Measurements from ENCODE around the gene NFXL1.
"Not testable (repeated sequence)": the region's sequence is repeated elsewhere in the genome, so short reads cannot be mapped to it uniquely, and the experiment has no call there.

NFXL1 gene

DNA sequence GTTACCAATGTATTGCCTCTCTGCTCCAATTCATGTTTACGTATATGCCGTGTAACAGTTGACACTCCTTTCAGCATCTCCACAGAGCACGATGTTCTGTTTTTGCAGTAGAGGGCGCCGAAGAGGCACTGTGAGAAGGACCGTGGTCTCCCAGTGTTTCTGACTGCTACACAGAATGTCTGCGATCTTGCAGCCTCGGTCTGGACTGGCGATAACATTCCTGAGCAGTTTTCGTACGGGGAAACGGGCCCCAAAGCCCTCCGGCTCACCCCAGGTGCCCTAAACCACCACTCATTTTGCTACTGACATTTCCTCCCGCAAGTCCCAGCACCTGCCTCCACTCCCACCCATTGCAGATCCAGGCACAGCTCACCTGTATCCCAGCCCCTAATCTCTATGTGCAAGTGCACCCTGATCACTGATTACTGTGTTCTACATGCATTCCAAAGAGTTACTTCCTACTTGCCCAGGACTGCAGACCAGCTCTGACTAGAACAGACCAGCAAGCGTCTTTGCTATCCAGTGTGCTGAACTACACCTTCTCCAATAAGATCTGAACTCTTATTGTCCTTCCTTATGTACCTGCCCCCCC, 12.4 kb upstream of the NFXL1 start:
- no peaks in the 10 kb centered on the region for H3K36me3 ChIP-seq (ENCODE audit: insufficient read depth, low read length)
- H3K27me3 ChIP-seq (ENCODE audit: control insufficient read depth, insufficient read depth, low read length), result no peaks in the 10 kb centered on the region
- H3K4me2 ChIP-seq (ENCODE audit: low read length), result peak overlapping the region; percentile 76
- H3K9me3 ChIP-seq (replicated peaks; ENCODE audit: low read length), result no peaks in the 10 kb centered on the region
- peaks cover 14% of the 10 kb centered on the region for H3K4me1 ChIP-seq (ENCODE audit: control insufficient read depth, insufficient read depth, low read length)
- H3K9ac ChIP-seq (ENCODE audit: low read depth, low read length), result no peak overlapping the region
- H3K4me3 ChIP-seq (ENCODE audit: low read length), result peak overlapping the region; percentile 40

DNA sequence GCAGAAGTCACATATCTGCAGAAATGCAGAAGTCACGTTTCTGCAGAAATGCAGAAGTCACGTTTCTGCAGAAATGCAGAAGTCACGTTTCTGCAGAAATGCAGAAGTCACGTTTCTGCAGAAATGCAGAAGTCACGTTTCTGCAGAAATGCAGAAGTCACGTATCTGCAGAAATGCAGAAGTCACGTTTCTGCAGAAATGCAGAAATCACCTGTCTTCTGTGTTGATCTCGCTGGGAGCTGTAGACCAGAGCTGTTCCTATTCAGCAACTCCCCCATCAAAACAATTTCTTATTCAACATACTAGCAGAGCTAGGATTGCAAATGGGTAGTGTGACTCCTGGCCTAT, 8.9 kb upstream of the NFXL1 start:
- H3K4me3 ChIP-seq (ENCODE audit: low read length); H3K4me2 ChIP-seq (ENCODE audit: low read length); H3K36me3 ChIP-seq (ENCODE audit: insufficient read depth, low read length); H3K9me3 ChIP-seq (replicated peaks; ENCODE audit: low read length); H3K9ac ChIP-seq (ENCODE audit: low read depth, low read length); H3K27me3 ChIP-seq (ENCODE audit: control insufficient read depth, insufficient read depth, low read length); H3K4me1 ChIP-seq (ENCODE audit: control insufficient read depth, insufficient read depth, low read length): not testable (repeated sequence)

- not testable (repeated sequence) for H3K36me3 ChIP-seq (ENCODE audit: insufficient read depth, low read length); H3K4me2 ChIP-seq (ENCODE audit: low read length); H3K9ac ChIP-seq (ENCODE audit: low read depth, low read length); H3K27me3 ChIP-seq (ENCODE audit: control insufficient read depth, insufficient read depth, low read length); H3K4me3 ChIP-seq (ENCODE audit: low read length); H3K4me1 ChIP-seq (ENCODE audit: control insufficient read depth, insufficient read depth, low read length); H3K9me3 ChIP-seq (replicated peaks; ENCODE audit: low read length)
These were observed 8.3 kb upstream of the NFXL1 start for GRCh38 chr4:47922436-47923260.

- not testable (repeated sequence) for H3K4me3 ChIP-seq (ENCODE audit: low read length); H3K27me3 ChIP-seq (ENCODE audit: control insufficient read depth, insufficient read depth, low read length); H3K4me1 ChIP-seq (ENCODE audit: control insufficient read depth, insufficient read depth, low read length); H3K4me2 ChIP-seq (ENCODE audit: low read length); H3K9me3 ChIP-seq (replicated peaks; ENCODE audit: low read length); H3K36me3 ChIP-seq (ENCODE audit: insufficient read depth, low read length); H3K9ac ChIP-seq (ENCODE audit: low read depth, low read length)
These were observed 2.8 kb upstream of the NFXL1 start for GRCh38 chr4:47917163-47917562.

DNA sequence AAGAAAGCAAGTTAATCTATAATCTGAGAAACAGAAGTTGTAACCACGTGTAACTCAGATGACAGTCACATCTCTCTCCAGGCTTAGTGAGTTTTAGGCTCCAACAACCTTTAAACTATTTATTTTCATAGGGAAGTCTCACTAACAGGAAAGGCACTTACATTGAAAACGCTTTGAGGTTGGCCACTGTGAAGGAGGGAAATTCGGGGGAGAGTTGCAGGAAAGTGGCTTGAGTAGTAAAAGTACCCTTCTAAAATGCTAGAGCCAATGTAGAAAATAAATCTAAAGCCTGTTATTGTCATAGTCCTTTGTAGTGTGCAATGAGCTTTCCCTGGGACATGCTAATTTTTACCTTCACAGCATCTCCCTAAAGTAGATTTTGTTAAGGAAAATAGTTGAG, 995 bp upstream of the NFXL1 start:
- no peaks in the 10 kb centered on the region for H3K27me3 ChIP-seq (ENCODE audit: control insufficient read depth, insufficient read depth, low read length)
- H3K9me3 ChIP-seq (replicated peaks; ENCODE audit: low read length), result no peaks in the 10 kb centered on the region
- no peak overlapping the region for H3K9ac ChIP-seq (ENCODE audit: low read depth, low read length)
- H3K36me3 ChIP-seq (ENCODE audit: insufficient read depth, low read length), result peaks cover 9% of the 10 kb centered on the region
- peak overlapping the region; percentile 74 for H3K4me3 ChIP-seq (ENCODE audit: low read length)
- H3K4me1 ChIP-seq (ENCODE audit: control insufficient read depth, insufficient read depth, low read length), result no peaks in the 10 kb centered on the region
- H3K4me2 ChIP-seq (ENCODE audit: low read length), result peak overlapping the region; percentile 80

DNA sequence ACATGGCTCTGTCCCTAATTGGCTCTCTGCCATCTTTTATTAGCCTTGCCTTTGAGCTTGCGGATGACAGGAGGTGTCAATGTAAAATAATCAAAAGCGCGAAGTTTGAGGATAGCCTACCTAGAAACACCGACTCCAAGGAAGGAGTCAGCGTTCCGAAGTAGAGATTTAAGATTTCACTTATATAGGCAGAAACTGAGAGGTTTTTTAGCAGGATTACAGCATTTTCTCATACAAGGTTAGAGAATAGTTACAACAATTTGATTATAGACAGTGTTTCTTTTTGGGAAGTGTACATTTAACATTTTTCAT, 499 bp upstream of the NFXL1 start:
- Histone ChIP-seq H3K27me3 (ENCODE audit: control insufficient read depth, insufficient read depth, low read length) (no peaks in the 10 kb centered on the region), H3K9me3 (replicated peaks; ENCODE audit: low read length) (no peaks in the 10 kb centered on the region), H3K9ac (ENCODE audit: low read depth, low read length) (peak overlapping the region; percentile 56), H3K4me2 (ENCODE audit: low read length) (peak overlapping the region; percentile 80), H3K4me1 (ENCODE audit: control insufficient read depth, insufficient read depth, low read length) (no peaks in the 10 kb centered on the region), H3K36me3 (ENCODE audit: insufficient read depth, low read length) (peaks cover 13% of the 10 kb centered on the region), H3K4me3 (ENCODE audit: low read length) (peak overlapping the region; percentile 74)

DNA sequence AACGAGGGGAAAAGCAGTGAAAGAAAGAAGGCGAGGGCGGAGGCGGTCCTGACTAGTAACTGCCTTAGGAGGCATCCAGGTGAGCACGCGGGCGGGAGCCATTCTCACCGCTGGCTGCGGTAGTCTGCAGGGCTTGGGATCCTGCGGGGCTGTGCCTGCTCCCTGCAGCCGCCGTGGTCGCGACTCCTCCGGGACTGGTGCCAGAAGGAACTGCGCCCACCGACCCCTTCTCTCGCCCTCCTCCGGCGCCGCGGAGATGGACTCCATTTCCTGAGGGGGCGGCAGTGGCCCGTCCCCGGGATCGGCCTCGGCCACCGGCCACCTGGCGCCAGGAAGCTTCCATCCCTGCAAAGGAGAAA, 543 bp downstream of the NFXL1 start:
- Histone ChIP-seq H3K9me3 (replicated peaks; ENCODE audit: low read length) (no peaks in the 10 kb centered on the region), H3K27me3 (ENCODE audit: control insufficient read depth, insufficient read depth, low read length) (no peaks in the 10 kb centered on the region), H3K4me1 (ENCODE audit: control insufficient read depth, insufficient read depth, low read length) (no peaks in the 10 kb centered on the region), H3K4me3 (ENCODE audit: low read length) (peak overlapping the region; percentile 88), H3K4me2 (ENCODE audit: low read length) (peak overlapping the region; percentile 80), H3K36me3 (ENCODE audit: insufficient read depth, low read length) (peaks cover 18% of the 10 kb centered on the region), H3K9ac (ENCODE audit: low read depth, low read length) (peak overlapping the region; percentile 83)

GRCh38 chr4:47913330-47913729, 1.1 kb downstream of the NFXL1 start:
- no peaks in the 10 kb centered on the region for H3K27me3 ChIP-seq (ENCODE audit: control insufficient read depth, insufficient read depth, low read length)
- peak overlapping the region; percentile 83 for H3K9ac ChIP-seq (ENCODE audit: low read depth, low read length)
- no peaks in the 10 kb centered on the region for H3K4me1 ChIP-seq (ENCODE audit: control insufficient read depth, insufficient read depth, low read length)
- peak overlapping the region; percentile 80 for H3K4me2 ChIP-seq (ENCODE audit: low read length)
- H3K9me3 ChIP-seq (replicated peaks; ENCODE audit: low read length), result no peaks in the 10 kb centered on the region
- H3K36me3 ChIP-seq (ENCODE audit: insufficient read depth, low read length), result peaks cover 19% of the 10 kb centered on the region
- peak overlapping the region; percentile 88 for H3K4me3 ChIP-seq (ENCODE audit: low read length)

- H3K9me3 ChIP-seq (replicated peaks; ENCODE audit: low read length), result no peaks in the 10 kb centered on the region
- no peak overlapping the region for H3K4me3 ChIP-seq (ENCODE audit: low read length)
- peak overlapping the region; percentile 31 for H3K4me2 ChIP-seq (ENCODE audit: low read length)
- peaks cover 60% of the 10 kb centered on the region for H3K36me3 ChIP-seq (ENCODE audit: insufficient read depth, low read length)
- H3K4me1 ChIP-seq (ENCODE audit: control insufficient read depth, insufficient read depth, low read length), result peaks cover 13% of the 10 kb centered on the region
- no peaks in the 10 kb centered on the region for H3K27me3 ChIP-seq (ENCODE audit: control insufficient read depth, insufficient read depth, low read length)
- no peak overlapping the region for H3K9ac ChIP-seq (ENCODE audit: low read depth, low read length)
These were observed 7.2 kb downstream of the NFXL1 start for GRCh38 chr4:47907089-47907646.

GRCh38 chr4:47899639-47900038, 14.7 kb downstream of the NFXL1 start:
- no peaks in the 10 kb centered on the region for H3K27me3 ChIP-seq (ENCODE audit: control insufficient read depth, insufficient read depth, low read length)
- no peak overlapping the region for H3K9ac ChIP-seq (ENCODE audit: low read depth, low read length)
- H3K9me3 ChIP-seq (replicated peaks; ENCODE audit: low read length), result no peaks in the 10 kb centered on the region
- peaks cover 77% of the 10 kb centered on the region for H3K36me3 ChIP-seq (ENCODE audit: insufficient read depth, low read length)
- H3K4me1 ChIP-seq (ENCODE audit: control insufficient read depth, insufficient read depth, low read length), result no peaks in the 10 kb centered on the region
- H3K4me3 ChIP-seq (ENCODE audit: low read length), result no peak overlapping the region
- H3K4me2 ChIP-seq (ENCODE audit: low read length), result no peak overlapping the region

DNA sequence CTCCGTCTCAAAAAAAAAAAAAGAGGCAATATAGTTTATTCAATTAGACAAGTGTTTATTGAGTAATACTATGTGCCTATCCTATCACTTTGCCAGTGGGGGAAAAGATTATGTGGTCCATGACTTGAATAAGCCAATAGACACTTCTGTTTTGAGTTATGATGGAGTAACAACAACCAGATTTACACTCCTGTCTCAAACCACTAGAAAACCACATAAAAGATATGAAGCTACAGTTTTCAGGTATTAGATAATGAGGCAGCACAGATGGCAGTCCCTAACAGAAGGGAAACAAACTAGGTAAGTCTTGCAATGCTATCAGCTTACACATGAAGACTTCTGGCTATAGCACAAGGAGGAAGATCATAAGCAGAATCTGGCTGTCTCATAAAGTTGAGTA, 22.5 kb downstream of the NFXL1 start:
- Histone ChIP-seq H3K27me3 (ENCODE audit: control insufficient read depth, insufficient read depth, low read length) (no peaks in the 10 kb centered on the region), H3K4me3 (ENCODE audit: low read length) (no peak overlapping the region), H3K4me1 (ENCODE audit: control insufficient read depth, insufficient read depth, low read length) (no peaks in the 10 kb centered on the region), H3K9ac (ENCODE audit: low read depth, low read length) (no peak overlapping the region), H3K9me3 (replicated peaks; ENCODE audit: low read length) (no peaks in the 10 kb centered on the region), H3K4me2 (ENCODE audit: low read length) (no peak overlapping the region), H3K36me3 (ENCODE audit: insufficient read depth, low read length) (peaks cover 88% of the 10 kb centered on the region)

DNA sequence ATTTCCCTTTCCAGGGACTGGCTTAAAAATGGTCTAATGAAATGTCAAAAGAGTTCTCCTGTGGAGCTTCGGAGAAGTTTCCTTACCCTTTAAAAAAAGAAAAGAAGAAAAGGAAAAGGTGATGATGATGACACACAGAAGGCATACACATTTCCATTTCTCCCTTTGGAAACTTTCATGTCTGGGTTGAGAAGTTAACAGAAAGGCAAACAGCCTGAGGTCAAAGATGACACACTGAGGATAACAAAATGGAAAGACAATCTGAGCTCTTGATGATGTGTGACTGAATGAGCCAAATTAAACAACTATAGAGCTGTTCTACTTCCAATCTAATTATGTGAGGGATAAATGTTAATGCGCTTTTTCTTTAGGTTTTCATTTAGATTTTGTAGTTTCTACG, 32.2 kb downstream of the NFXL1 start:
- Histone ChIP-seq H3K9me3 (replicated peaks; ENCODE audit: low read length) (no peaks in the 10 kb centered on the region), H3K36me3 (ENCODE audit: insufficient read depth, low read length) (peaks cover 84% of the 10 kb centered on the region), H3K4me2 (ENCODE audit: low read length) (no peak overlapping the region), H3K4me1 (ENCODE audit: control insufficient read depth, insufficient read depth, low read length) (no peaks in the 10 kb centered on the region), H3K4me3 (ENCODE audit: low read length) (no peak overlapping the region), H3K9ac (ENCODE audit: low read depth, low read length) (no peak overlapping the region), H3K27me3 (ENCODE audit: control insufficient read depth, insufficient read depth, low read length) (no peaks in the 10 kb centered on the region)
